Fibroblast of skin of back (primary cell): Measurements from ENCODE around the gene ARAP1.

Source experiments
- DNase-seq: peaks from one replicate; pipeline ENCODE4 v3.0.0-alpha.2; 2013

ARAP1 gene

GRCh38 chr11:72760539-72761405 is 8.6 kb upstream of the ARAP1 start:
- DNase-seq: peak; percentile 87

- no peak for DNase-seq
Observed at GRCh38 chr11:72759468-72759985, 7.3 kb upstream of the ARAP1 start.

GRCh38 chr11:72758690-72759389 is 6.6 kb upstream of the ARAP1 start:
- DNase-seq: peak; percentile 92

GRCh38 chr11:72758304-72758689 is 6.1 kb upstream of the ARAP1 start:
- DNase-seq: peak; percentile 61

DNA sequence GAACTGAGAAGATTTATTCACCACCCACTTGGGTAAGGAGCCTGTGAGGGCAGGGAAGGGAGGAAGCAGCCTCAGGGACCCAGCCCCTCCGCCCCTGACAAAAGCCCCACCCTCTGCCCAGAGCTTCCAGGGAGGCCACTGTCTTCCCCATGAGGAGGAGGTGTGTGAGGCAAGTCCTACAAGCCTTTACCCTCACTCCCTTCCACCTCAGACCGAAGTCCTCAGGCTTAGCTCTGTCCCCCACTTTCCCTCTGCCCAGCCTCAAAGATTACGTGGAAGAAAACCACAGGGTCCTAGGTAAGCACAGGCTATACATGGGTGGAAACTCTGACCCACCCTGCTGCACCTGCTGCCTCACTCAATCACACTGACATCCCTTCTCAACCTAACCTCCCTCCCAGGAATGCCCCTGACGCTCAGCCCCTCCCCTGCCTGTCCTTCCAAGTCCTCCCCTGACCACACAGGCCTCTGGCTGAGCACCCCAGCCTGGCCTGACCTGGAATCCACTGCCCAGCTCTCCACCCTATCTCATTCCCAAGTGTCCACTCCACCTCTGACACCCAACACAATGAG is 3.6 kb upstream of the ARAP1 start:
- no peak for DNase-seq

DNA sequence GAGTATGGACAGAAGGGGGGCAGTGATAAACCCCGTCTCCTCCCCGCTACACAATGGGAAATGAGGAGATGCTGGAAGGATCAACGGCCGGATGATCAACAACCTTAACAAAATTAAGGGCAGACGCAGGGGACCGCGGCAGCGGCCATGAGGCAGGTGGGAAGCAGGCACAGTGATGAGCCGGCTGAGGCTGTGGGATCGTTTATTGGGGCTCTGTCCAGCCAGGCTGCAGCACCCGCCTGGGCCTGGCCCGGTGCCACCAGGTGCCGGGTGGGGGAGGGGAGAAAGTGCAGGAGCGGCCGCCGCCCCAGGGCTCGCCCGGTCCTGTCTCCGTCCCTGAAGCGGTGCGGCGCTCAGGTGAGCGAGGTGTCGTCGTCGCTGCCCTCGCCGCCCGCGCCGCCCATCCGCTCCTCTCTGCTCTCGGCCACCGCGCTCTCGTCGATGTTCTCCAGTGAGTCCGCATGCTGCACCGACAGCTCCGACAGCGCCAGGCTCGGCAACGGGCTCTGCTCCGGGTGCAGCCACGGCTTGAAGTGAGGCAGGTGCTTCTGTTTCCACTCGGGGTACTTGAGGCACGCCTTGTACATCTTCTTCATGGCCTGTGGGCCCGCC is 2.4 kb upstream of the ARAP1 start:
- no peak for DNase-seq

DNA sequence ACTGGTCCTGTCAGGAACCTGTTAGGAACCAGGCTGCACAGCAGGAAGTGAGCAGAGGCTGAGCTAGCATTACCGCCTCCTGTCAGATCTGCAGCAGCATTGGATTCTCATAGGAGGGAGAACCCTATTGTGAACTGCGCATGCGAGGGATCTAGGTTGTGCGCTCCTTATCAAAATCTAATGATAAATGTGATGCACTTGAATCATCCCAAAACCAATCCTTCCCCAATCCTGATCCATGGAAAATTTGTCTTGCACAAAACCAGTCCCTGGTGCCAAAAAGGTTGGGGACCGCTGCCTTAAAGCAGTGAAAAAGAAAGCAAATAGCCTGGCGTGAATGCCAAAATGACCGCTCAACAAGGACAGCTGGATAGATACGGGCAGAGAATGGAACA is 1.9 kb upstream of the ARAP1 start:
- DNase-seq: no peak

- no peak for DNase-seq
Observed at GRCh38 chr11:72753341-72754148, 1.3 kb upstream of the ARAP1 start.

GRCh38 chr11:72751116-72752087 is 806 bp downstream of the ARAP1 start:
- DNase-seq: no peak

DNA sequence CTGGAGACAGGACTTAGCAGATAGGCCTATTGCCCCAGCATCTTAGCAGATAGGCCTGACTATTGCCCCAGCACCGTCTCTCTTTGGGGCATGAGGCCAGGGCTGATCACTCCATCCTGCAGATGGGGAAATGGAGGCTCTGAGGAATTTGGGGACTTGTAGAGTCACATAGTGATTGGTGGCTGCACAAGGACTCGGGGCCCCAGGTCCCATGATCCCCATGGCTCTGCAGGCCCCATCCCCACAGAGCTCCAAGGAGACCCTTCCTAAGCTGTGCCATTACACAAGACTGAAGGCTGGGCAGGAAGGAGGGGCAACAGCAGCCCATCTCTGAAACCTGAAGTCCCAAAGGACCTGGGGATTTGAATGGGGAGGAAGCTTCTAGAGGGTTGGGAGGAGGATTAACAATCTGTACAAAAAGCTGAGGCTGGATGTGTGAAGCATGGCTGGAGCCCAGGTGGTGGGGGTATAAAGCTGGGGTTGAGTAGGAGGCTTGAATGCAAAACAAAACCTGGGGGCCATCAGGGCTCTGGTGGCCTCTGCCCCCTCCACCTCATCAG is 1.6 kb downstream of the ARAP1 start:
- no peak for DNase-seq

DNA sequence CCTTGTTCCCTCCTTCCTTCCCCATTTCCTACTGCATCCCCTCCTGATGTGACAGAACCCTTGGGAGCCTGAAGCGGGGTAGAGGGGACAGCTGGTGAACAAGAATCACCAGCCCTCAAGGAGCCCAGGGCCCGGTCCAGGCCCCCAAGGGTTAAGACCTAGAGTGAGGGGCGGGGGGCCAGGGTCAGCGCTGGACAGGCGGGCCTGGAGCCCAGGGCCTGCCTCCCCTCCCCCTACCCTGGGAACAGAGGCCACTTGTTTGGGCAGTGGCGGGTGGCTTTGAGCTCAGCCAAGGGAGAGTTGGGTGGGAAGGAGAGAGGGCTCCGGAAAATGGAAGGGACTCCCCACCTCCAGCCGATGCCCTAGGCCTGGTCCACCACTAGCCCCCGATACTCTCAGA is 2.1 kb downstream of the ARAP1 start:
- DNase-seq: no peak

DNA sequence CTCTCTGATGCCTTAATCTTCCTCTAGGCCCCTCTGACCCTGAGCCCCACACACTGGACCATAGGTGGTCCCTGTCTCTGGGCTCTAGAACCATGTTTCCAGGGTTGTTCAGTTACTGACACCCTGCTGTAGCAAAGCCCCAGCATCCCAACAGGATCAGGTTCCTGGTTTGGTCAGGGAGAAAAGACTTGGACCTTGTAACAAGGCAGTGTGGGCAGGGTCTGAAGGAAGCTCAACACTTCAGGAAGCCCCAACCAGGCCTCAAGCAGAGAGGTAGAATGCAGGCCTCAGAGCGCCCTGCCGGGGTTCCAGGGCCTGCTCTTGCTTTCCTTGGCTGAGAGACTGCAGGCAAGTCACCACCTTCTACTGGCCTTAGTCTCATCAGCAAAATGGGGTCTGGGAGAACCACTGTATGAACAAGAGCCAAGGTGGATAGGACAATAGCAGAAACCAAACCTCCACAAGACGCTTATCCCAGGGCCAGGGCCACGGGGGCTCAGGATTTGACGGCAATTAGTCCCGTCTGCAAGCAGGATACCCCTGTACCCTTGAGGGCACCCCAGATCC is 4.8 kb downstream of the ARAP1 start:
- no peak for DNase-seq

- no peak for DNase-seq
Observed at GRCh38 chr11:72746821-72747220, 5.4 kb downstream of the ARAP1 start.

GRCh38 chr11:72745925-72746550 is 6.2 kb downstream of the ARAP1 start:
- no peak for DNase-seq

GRCh38 chr11:72745511-72745910 is 6.7 kb downstream of the ARAP1 start:
- DNase-seq: no peak

- DNase-seq: no peak
Observed at GRCh38 chr11:72744474-72744873, 7.7 kb downstream of the ARAP1 start.

DNA sequence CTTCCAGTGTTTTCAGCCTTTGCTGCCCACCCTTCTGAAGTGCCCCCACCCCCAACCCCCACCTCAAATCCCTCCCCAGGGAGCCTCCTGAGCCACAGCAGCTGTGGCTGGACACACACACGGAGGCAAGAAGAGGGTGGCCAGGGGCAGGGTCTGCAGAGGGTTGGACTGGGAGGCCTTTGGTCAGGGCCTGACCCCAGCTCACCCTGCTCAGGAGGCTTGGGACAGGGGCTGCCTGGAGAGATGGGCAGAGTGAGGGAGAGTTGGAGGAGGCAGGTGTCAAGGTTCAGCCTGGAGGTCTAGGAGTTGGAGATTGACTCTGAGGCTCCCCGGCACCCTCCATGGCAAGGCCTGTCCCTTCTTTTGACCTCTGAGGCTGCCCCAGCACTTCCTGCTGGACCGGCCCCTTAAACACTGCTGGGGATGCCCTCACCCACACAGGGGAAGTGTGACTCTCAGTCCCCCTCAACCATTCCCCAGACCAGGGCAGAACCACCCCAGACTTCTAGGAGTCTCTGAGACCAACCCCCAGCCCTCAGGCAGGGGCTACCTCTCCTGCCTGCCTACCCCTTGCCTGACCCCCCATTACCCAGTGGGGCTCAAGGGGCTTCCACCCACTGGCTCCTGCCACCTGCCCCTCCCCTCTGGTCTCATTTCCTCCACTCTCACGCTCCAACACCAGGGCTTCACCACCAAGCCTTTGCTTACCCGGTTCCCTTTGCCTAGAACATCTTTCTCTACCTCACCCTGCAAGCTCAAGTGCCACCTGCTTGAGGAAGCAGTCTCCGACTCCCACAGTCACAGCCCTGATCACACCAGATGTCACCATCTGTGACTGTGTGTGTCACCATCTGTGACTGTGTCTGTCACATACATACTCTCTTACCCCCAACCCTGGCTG is 8.6 kb downstream of the ARAP1 start:
- no peak for DNase-seq

- no peak for DNase-seq
Observed at GRCh38 chr11:72742513-72743320, 9.5 kb downstream of the ARAP1 start.
